HS-5 (cell line): ENCODE measurements around the gene TLCD3A.
"Not testable (repeated sequence)": the region's sequence is repeated elsewhere in the genome, so short reads cannot be mapped to it uniquely, and the experiment has no call there.

Source experiments
- DNase-seq: peaks from one replicate; pipeline ENCODE4 v3.0.0-alpha.2; 2012; ENCODE audit warnings: low read depth

The TLCD3A gene

DNA sequence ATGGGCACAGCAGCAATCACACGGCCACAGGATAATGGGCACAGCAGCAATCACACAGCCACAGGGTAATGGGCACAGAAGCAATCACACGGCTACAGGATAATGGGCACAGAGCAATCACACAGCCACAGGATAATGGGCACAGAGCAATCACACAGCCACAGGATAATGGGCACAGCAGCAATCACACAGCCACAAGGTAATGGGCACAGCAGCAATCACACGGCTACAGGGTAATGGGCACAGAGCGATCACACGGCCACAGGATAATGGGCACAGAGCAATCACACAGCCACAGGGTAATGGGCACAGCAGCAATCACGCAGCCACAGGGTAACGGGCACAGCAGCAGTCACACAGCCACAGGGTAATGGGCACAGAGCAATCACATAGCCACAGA is 17.0 kb downstream of the TLCD3A start:
- DNase-seq, result not testable (repeated sequence)

DNA sequence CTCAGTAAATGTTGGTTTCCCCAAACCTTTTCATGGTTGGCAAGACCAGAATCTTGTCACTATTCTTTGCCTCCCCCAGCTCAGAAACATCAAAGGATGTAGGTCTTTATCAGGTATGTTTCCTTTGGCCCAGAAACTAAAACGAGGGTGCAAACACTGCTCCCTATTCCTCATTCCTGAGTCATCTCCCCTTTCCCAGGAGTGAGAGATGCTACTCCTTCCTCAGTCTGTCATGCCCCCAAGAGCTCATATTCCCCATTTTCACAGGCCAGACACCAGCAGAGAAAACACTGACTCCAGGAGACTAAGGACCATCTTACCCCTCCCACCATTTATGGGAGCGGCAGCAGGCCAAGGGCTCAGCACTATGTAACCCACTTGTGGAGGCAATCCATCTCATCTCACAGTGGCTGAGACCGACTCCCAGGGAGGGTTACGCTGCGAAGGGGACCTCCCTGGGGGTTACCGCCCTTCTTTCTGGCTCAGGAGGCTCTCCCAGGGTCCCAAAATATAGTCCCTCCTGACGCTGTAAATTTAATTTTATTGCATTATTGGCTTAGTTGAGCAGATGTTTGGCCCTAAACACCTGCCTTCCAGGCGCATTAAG is 18.1 kb downstream of the TLCD3A start:
- no peak for DNase-seq

GRCh38 chr17:751269-752001 is 19.0 kb downstream of the TLCD3A start:
- no peak for DNase-seq

DNA sequence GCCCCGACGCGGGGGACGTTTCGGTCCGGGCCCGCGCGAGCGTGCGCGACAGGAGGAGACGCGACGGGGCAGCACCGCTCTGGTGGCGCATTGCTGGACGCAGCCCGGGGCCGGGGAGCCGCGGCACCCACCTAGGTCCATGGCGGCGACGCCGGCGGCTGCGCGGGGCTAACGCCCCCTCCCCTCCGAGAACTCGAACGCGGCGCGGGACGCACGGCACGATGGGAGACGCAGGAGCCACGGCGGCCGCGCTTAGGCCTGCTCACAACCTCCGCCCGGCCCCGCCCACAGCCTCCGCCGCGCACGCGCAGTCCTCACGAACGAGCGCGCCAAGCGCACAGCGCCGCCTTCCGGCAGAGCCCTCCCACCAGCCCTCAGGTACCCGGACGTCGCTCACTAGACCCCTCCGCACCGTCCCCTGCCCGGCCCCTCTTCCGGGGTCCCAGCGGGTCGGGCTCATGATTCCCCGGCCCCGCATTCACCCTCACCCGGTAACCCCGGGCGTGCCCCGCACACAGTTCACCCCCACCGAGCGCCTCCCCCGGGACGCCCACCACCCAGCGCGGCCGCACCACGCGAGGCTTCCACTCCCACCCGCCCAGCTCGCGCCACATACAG is 19.7 kb downstream of the TLCD3A start, which contains the start of gene GEMIN4:
TSS of gene GEMIN4 (minus strand) at position 263 of the 618 bp plus-strand sequence. CDS start at position 141, 122 bp downstream.
- DNase-seq, result peak; percentile 52

GRCh38 chr17:752620-753219 is 20.3 kb downstream of the TLCD3A start:
- DNase-seq, result no peak

DNA sequence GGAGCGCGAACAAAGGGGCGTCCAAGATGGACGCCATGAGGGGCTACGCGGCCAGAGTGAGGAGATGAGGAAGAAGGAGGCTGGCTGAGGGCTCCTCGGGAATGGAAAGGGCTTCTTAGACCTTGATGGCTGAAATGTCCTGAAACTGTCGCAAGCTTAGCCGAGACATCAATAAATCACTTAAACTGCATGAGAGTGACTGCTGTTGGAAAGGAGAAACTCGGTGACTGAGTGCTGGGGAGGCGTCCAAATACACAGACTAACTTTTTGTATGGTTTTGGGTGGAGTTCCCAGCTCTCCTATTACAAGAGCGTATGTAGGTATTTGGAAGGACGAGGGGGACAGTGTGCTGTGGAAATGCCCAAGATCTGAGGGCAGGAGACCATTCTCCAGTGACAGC is 21.0 kb downstream of the TLCD3A start:
- DNase-seq, result no peak

GRCh38 chr17:755319-755961 is 23.0 kb downstream of the TLCD3A start:
- DNase-seq, result not testable (repeated sequence)

- DNase-seq, result not testable (repeated sequence)
Observed at GRCh38 chr17:756010-756567, 23.7 kb downstream of the TLCD3A start.

DNA sequence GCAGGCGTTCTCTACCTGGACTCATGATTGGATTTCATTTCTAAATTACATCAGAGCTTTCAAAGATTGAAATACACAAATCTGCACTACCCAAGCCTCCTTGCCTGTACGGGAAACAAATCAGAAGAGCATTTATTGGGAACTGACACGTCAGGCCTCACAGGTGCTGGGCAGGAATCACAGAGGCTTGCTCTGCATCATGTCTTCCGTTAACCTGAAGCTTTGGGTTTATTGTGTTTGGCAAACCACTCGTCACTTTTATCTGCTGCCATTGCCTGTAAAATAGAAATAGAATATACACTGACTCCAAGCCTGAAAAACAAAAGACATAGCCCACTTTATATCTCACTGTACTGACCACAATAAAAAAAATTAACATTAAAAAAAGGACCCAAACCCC is 27.6 kb downstream of the TLCD3A start:
- no peak for DNase-seq

DNA sequence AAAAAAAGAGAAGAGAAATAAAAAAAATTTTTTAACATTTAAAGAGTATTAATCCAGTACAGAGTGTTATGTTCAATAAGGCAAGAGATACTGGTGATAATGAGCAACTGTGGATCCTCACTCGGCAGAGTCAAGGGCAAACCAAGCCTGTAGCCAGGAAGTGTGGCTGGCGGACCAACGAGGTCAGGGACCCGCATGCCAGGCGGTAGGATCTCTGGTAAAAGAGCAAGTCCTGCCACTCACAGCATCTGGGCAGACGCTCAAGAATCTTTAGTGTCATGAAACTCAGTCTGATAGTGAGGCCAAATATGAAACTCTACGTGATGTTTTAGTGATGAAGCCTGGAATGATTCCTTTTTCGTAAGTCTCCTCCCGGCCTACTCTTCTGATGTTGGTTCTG is 28.0 kb downstream of the TLCD3A start:
- DNase-seq, result no peak

DNA sequence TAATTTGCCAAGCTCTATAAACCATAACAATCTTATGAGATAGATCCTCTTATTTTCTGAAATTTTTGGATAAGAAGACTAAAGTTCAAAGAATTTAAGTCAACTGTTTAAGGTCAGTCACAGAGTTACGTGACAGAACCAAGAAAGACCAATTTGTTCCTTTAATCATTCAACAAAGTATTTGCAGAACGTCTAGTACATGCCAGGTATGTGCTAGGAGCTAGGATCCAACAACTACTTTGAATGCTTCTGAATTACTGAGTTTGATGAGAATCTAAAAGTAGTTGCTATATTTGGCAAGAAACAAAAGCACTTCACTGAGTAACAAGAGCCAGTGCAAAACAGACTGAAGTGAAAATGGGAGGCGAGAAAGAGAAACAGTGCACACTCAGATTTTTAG is 34.7 kb downstream of the TLCD3A start:
- DNase-seq, result no peak

- no peak for DNase-seq
Observed at GRCh38 chr17:773016-773415, 40.6 kb downstream of the TLCD3A start.

- DNase-seq, result no peak
Observed at GRCh38 chr17:773467-774312, 41.3 kb downstream of the TLCD3A start.

DNA sequence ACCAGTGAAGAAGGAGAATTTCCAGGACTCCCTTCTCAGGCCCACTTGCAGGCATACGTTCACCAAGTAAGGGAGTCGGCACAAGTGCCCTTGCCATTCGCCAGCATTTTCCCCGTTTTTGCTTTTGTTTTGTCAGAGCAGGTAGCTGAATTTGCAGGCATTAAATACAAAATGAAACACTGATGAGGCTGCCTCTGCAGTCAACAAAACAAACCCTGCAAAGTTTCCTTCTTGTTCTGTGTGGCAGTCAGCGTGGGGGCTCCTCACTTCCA is 41.9 kb downstream of the TLCD3A start:
- no peak for DNase-seq

DNA sequence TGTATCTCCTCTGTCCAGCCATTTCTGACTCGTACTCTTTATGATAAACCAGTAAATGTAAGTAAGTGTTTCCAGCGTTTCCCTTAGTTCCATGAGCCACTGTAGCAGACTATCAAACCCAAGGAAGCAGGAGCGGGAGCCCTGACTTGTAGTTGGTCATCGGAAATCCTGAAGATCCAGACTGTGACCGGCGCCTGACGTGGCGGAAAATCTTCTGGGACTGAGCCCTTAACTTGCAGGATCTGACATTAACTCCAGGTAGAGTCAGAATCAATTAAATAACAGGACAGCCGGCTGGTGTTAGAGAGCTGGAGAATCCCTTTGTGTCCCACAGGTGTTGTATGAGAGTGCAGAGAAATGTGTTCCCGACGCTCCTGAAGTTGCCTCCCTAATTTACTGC is 45.7 kb downstream of the TLCD3A start:
- DNase-seq, result no peak

GRCh38 chr17:781805-782731 is 49.7 kb downstream of the TLCD3A start, which contains the start of the genes GLOD4 and MRM3:
Gene GLOD4, minus strand, starts transcription at chr17:782280. Its CDS starts 25 bp downstream, at chr17:782255.
Gene MRM3, plus strand, starts transcription at chr17:782353. Its CDS starts 26 bp downstream, at chr17:782379.
- DNase-seq, result peak; percentile 61

- DNase-seq, result no peak
Observed at GRCh38 chr17:784143-784542, 51.7 kb downstream of the TLCD3A start.

GRCh38 chr17:785901-786300 is 53.5 kb downstream of the TLCD3A start:
- DNase-seq, result not testable (repeated sequence)

DNA sequence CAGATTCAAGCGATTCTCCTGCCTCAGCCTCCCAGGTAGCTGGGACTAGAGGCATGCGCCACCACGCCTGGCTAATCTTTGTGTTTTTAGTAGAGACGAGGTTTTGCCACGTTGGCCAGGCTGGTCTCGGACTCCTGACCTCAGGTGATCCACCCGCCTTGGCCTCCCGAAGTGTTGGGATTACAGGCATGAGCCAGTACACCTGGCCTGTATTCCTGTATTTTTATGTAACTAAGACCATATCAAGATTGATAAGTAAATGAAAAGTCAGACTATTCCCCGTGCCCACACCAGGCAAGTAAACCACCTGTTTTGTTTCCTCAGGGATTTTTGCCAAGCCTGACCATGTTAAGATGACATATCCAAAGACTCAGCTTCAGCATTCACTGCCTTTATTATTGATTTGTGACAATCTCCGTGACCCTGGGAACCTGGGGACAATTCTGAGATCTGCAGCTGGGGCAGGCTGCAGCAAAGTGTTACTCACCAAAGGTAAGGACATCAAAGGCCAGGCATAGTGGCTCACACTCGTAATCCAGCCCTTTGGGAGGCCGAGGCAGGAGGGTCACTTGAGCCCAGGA is 55.3 kb downstream of the TLCD3A start:
- DNase-seq, result no peak

DNA sequence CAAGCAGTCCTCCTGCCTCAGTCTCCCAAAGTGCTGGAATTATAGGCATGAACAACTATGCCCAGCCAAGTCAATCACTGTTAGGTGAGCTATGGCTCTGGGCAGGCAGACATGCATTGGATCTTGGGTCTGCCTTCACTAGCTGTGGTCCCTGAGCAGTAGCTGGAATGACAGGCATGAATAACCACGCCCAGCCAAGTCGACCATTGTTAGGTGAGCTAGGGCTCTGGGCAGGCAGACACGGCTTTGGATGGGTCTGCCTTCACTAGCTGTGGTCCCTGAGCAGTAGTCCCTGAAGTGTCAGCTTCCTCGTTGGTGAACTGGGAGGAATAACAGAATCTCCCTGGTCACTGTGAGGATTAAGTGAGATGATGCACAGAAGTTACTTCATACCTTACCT is 56.2 kb downstream of the TLCD3A start:
- no peak for DNase-seq
